Measurements from ENCODE around the gene SDHB.

GRCh38 chr1:16989676-16990391, 64.0 kb downstream of the SDHB start:
- TF ChIP-seq YY1 (IDR thresholded peaks at IDR 0.05; ENCODE audit: low read depth) (no peak), RAD21 (IDR thresholded peaks at IDR 0.05; ENCODE audit: low read length) (no peak), FOXM1 (IDR thresholded peaks at IDR 0.05; ENCODE audit: low read depth) (no peak), POLR2AphosphoS5 (IDR thresholded peaks at IDR 0.05; ENCODE audit: low read depth, low read length) (no peak), EP300 (IDR thresholded peaks at IDR 0.05; ENCODE audit: borderline replicate concordance in 1 of 2, low read depth in 1 of 2, low read length in 1 of 2) (no peak), RCOR1 (IDR thresholded peaks at IDR 0.05; ENCODE audit: low read length) (no peak), MEF2A (IDR thresholded peaks at IDR 0.05; ENCODE audit: borderline replicate concordance, low read depth) (no peak), ELF1 (IDR thresholded peaks at IDR 0.05) (no peak), NFIC (IDR thresholded peaks at IDR 0.05; ENCODE audit: borderline replicate concordance) (no peak), NRF1 (IDR thresholded peaks at IDR 0.05; ENCODE audit: low read depth, low read length) (no peak), FOSL2 (IDR thresholded peaks at IDR 0.05; ENCODE audit: borderline replicate concordance, low read depth) (no peak), GATA2 (CRISPR knock-in tag; IDR thresholded peaks at IDR 0.05) (no peak)
- TF ChIP-seq, protein P1, sequence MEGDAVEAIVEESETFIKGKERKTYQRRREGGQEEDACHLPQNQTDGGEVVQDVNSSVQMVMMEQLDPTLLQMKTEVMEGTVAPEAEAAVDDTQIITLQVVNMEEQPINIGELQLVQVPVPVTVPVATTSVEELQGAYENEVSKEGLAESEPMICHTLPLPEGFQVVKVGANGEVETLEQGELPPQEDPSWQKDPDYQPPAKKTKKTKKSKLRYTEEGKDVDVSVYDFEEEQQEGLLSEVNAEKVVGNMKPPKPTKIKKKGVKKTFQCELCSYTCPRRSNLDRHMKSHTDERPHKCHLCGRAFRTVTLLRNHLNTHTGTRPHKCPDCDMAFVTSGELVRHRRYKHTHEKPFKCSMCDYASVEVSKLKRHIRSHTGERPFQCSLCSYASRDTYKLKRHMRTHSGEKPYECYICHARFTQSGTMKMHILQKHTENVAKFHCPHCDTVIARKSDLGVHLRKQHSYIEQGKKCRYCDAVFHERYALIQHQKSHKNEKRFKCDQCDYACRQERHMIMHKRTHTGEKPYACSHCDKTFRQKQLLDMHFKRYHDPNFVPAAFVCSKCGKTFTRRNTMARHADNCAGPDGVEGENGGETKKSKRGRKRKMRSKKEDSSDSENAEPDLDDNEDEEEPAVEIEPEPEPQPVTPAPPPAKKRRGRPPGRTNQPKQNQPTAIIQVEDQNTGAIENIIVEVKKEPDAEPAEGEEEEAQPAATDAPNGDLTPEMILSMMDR (IDR thresholded peaks at IDR 0.05), result no peak
- TF ChIP-seq, protein P2, sequence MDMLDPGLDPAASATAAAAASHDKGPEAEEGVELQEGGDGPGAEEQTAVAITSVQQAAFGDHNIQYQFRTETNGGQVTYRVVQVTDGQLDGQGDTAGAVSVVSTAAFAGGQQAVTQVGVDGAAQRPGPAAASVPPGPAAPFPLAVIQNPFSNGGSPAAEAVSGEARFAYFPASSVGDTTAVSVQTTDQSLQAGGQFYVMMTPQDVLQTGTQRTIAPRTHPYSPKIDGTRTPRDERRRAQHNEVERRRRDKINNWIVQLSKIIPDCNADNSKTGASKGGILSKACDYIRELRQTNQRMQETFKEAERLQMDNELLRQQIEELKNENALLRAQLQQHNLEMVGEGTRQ (IDR thresholded peaks at IDR 0.05; ENCODE audit: borderline replicate concordance, low read depth, low read length), result no peak
